Mononuclear cell (primary cell): ENCODE results near the gene CIART. TPM values are rescaled to one million over a fixed set of nuclear protein-coding genes. Genes with fewer than 3 reads are reported as not detected.

Experiments used
- H3K27me3 ChIP-seq: 2 replicates; pipeline ENCODE4 v1.6.0; 2011; ENCODE audit warnings: low read length, control low read depth; ENCODE audit not compliant: insufficient read depth
- H3K4me1 ChIP-seq: 2 replicates; pipeline ENCODE4 v1.5.1; 2011; ENCODE audit warnings: mild to moderate bottlenecking, low read length, control low read depth; ENCODE audit not compliant: insufficient read depth
- H3K4me3 ChIP-seq: 2 replicates; pipeline ENCODE4 v1.5.1; 2011; ENCODE audit warnings: mild to moderate bottlenecking, low read length, moderate library complexity
- H3K9me3 ChIP-seq: 2 replicates; pipeline ENCODE4 v1.5.1; 2011; ENCODE audit warnings: low read depth, mild to moderate bottlenecking, control low read depth, low read length
- total RNA-seq: library from RNA; depleted of rRNA; stranded (reverse); fragments of >200 nt; gene quantifications from one replicate; pipeline ENCODE4 v1.2.3, GENCODE V29; 2012

The CIART gene
- total RNA-seq, 1 donor, result 1.2 TPM

DNA sequence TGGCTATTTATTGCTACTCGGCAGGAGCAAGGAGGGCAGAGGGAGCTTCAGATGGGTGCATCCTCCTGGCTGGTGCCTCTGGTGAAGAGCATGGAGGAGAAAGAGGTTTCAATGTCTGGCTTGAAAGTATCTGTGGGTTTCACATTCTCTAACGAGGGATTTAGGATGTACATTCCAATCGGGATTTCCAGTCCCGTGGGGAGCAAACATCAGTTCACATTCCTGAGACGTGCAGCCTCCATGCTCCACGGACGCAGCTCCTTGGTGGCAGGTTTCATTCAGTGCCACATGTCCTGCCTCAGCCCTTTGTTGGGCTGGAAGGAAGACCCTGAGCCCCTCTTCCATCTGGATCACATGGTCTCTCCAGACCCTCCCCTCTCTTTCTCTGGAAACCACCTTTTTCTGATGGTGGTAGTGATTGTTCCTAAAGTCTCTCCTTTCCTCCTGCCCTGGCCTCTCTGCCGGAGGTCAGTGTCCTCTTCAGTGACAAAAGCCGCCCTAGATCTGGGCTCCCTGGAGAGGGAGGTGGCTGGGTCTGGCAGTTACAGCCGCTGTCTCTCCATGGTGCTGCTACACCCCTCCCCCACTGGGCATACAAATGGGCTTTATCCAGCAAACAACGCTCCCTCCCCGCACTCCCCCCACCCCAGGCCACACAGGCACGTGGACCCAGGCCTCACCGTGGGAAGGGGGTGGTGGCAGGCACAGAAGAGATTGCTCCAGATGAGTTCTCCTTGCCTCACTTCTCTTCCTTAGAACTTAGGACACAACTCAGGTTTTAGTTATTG, 25.6 kb upstream of the CIART start:
- no peaks in the 10 kb centered on the region for H3K9me3 ChIP-seq
- H3K4me3 ChIP-seq, result no peak overlapping the region

DNA sequence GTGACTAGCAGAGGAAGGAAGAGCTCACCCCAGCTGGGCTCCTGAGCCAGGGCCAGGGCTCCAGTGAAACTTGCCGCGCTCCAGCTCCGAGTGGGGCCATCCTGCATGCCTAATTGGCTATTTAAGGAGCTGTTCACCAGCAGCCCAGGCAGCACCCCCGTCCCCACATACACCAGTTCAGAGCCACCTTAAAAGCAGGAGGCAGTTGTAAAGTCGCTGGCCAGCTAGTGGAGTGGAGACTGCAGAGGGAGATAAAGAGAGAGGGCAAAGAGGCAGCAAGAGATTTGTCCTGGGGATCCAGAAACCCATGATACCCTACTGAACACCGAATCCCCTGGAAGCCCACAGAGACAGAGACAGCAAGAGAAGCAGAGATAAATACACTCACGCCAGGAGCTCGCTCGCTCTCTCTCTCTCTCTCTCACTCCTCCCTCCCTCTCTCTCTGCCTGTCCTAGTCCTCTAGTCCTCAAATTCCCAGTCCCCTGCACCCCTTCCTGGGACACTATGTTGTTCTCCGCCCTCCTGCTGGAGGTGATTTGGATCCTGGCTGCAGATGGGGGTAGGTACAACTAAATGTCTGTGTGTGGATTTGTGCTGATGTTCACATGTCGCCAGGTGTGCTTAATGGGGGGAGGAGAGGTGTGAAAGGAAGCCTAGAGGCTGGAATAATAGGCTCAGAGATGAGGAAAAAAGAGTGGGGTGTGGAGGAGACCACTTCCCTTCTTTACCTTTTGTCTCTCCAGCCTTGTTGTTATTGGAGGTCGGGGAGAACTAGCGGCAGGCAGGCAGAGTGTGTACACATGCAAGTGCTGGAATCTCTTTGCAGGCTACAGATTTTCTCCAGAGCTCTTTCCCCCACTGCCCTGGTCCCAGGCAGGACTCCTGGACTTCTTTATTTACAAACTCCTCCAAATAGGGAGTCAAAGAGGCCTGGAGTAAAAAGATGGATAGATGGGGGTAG, 24.4 kb upstream of the CIART start, which contains the start of gene CA14:
Gene CA14 (plus strand): TSS at position 151 of the 962 bp plus-strand sequence. CDS start 355 bp downstream, at position 506.
- H3K4me3 ChIP-seq, result no peak within 1 kb of the TSS
- peaks cover 20% of the 10 kb centered on the region for H3K4me1 ChIP-seq
- peaks cover 36% of the 10 kb centered on the region for H3K27me3 ChIP-seq
- H3K9me3 ChIP-seq, result no peaks in the 10 kb centered on the region

More for the DNA sequence above, 25.6 kb upstream of the CIART start:
- Histone ChIP-seq H3K27me3 (peaks cover 36% of the 10 kb centered on the region), H3K4me1 (peaks cover 20% of the 10 kb centered on the region)

DNA sequence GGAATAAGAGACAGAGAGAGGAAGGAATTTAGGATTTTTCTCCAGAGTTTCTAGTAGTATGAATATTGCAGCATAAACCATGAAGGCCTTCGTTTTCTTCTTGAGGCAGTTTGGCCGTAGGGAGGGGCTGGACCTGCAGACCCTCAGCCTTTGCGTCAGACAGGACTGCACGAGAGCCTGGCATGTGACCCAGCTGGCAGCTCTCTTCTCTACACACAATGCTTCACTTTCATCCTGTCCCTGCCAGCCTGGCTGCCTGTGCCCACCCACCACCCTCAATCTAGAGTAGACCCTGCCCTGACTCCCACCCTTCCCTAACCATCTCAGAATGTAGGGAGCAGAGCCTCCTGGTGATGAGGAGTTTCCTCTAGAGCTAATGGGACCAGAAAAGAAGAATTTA, 23.1 kb upstream of the CIART start:
- H3K4me3 ChIP-seq, result no peak overlapping the region
- H3K27me3 ChIP-seq, result peaks cover 36% of the 10 kb centered on the region
- no peaks in the 10 kb centered on the region for H3K9me3 ChIP-seq
- peaks cover 20% of the 10 kb centered on the region for H3K4me1 ChIP-seq

DNA sequence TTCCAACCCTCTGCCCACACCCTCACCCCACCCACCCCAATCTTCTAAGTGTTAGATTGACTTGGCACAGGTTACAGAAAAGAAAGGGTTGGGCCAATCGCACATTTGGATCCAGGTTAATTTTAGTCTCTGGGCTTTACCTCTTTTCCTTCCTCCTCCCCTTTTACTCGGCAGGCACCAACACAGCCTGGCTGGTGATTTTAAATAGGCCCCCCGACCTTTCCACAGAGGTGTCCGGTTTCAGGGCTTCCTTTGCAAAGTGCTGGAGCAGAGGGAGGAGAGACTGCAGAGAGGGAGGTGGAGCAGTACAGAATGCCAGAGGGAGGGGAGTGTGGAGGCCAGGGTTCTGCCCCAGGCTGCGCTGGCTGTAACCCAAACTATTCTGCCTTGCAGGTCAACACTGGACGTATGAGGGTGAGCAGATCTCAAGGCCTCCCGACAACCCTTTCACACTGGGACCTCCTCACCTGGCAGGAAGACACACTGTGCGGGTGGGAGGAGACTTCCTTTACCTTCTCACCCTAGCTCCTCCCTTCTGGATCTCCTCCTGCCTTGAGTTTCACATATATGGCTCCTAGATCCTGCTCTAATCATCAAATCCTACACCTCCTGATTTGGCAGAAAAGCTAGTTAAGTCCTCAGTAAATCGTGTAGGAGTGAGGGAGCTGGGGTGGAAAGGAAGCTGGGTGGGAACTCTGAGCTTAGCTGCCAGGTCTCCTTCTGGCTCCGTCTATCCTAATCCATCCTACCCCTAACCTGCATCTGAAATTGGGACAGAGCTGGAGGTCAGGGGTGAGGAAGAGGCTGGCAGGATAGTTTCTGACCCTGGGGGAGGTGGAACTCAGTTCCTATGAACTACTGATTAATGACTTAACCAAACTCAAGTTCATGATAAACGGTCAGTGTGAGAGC, 22.3 kb upstream of the CIART start:
- no peaks in the 10 kb centered on the region for H3K9me3 ChIP-seq
- peaks cover 20% of the 10 kb centered on the region for H3K4me1 ChIP-seq
- no peak overlapping the region for H3K4me3 ChIP-seq
- peaks cover 36% of the 10 kb centered on the region for H3K27me3 ChIP-seq

DNA sequence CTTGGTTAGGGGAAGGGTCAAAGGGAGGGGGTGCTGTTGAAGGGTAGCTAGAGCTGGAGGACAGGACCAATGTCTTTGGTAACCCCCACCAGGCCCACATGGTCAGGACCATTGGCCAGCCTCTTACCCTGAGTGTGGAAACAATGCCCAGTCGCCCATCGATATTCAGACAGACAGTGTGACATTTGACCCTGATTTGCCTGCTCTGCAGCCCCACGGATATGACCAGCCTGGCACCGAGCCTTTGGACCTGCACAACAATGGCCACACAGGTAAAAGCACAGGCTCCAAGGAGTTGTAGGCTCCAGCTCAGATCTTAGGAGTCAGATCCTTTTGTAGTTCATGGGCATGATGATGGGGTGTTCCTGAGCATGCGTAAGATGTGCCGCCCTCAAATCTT, 21.0 kb upstream of the CIART start:
- H3K4me3 ChIP-seq, result no peak overlapping the region

DNA sequence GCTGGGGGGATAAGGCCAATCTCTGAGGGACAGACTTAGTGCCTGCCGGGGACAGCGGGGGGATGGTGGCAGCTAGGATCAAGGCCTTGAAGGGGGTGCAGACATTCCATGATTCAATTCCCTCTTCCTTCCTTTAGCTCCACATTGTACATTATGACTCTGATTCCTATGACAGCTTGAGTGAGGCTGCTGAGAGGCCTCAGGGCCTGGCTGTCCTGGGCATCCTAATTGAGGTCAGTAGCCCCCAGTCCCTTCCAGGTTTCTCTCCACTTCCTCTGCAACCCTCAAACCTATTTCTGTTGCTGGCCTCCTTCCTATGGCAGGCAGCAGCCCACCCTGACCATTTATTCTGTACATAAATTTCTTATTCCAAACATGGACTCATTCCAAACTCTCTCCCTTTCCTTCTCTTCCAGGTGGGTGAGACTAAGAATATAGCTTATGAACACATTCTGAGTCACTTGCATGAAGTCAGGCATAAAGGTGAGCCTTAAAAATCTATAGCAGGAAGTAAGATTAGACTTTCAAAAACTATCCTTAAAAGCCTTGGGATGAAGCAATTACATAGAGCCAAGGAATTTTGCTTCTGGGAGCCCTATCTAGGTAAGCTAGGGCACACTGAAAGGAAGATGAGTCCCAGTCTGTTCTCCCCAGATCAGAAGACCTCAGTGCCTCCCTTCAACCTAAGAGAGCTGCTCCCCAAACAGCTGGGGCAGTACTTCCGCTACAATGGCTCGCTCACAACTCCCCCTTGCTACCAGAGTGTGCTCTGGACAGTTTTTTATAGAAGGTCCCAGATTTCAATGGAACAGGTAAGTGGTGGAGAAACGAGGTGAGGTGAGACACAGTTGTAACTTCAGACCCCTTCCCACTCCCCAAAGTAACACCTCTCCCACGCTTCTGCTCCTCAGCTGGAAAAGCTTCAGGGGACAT, 19.7 kb upstream of the CIART start:
- peaks cover 18% of the 10 kb centered on the region for H3K27me3 ChIP-seq
- no peaks in the 10 kb centered on the region for H3K9me3 ChIP-seq
- H3K4me1 ChIP-seq, result peaks cover 8% of the 10 kb centered on the region
- no peak overlapping the region for H3K4me3 ChIP-seq

More for the DNA sequence above, 21.0 kb upstream of the CIART start:
- peaks cover 9% of the 10 kb centered on the region for H3K4me1 ChIP-seq
- peaks cover 31% of the 10 kb centered on the region for H3K27me3 ChIP-seq
- H3K9me3 ChIP-seq, result no peaks in the 10 kb centered on the region

DNA sequence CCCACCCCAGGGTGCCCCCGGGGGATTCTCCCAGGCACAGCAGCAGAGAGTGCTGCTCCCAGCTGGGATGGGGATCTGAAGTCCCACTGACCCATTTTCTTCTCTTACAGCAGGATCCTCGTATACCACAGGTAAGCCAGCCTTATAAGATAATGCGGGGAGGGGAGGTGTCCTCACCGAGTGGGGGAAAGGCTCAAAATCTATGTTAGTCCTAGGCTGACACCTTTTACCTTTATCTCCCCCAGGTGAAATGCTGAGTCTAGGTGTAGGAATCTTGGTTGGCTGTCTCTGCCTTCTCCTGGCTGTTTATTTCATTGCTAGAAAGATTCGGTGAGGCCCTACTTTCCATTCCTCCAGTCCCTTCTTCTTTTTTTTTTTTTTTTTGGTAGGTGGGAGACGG, 18.8 kb upstream of the CIART start:
- Histone ChIP-seq H3K4me1 (peaks cover 16% of the 10 kb centered on the region), H3K4me3 (no peak overlapping the region), H3K27me3 (peaks cover 10% of the 10 kb centered on the region), H3K9me3 (no peaks in the 10 kb centered on the region)

DNA sequence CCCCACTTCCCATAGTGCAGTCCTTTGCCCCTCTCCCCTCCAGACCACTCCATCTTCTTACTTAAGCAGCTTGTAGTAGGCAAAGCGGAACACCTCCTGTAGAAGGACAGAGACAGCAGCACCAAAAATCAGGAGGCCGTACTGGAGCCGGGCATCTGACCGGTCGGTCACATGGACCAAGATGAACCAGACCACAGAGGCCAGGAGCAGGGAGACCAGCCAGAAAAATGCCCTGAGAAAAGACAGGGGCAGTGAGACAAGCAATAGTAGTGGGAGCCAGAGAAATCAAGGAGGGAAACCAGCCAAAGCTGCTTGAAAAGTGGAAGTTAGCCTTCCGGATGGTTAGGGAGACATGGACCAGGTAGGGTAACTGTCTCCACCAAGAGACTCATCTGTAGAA, 14.5 kb upstream of the CIART start:
- Histone ChIP-seq H3K4me3 (peak overlapping the region; percentile 74), H3K4me1 (peaks cover 33% of the 10 kb centered on the region), H3K27me3 (no peaks in the 10 kb centered on the region), H3K9me3 (no peaks in the 10 kb centered on the region)

DNA sequence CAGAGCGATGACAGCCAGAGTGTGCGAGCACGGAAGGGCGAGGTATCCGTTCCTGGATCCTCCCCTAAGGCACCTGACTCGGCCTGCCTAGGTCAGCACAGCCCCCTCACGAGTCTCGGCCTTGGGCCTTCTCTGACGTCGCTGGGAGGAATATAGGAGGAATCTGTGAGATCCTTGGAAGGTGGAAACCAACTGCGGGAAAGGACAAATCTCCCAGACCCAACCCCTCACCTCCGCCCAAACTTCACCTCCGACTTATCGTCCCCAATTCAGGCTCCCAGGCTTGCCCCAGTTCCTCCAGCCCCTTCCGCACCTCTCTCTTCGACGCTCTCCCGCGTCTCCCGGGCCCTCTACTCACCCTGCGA, 14.0 kb upstream of the CIART start:
- H3K9me3 ChIP-seq, result no peaks in the 10 kb centered on the region
- peaks cover 36% of the 10 kb centered on the region for H3K4me1 ChIP-seq
- H3K27me3 ChIP-seq, result no peaks in the 10 kb centered on the region
- H3K4me3 ChIP-seq, result peak overlapping the region; percentile 74

DNA sequence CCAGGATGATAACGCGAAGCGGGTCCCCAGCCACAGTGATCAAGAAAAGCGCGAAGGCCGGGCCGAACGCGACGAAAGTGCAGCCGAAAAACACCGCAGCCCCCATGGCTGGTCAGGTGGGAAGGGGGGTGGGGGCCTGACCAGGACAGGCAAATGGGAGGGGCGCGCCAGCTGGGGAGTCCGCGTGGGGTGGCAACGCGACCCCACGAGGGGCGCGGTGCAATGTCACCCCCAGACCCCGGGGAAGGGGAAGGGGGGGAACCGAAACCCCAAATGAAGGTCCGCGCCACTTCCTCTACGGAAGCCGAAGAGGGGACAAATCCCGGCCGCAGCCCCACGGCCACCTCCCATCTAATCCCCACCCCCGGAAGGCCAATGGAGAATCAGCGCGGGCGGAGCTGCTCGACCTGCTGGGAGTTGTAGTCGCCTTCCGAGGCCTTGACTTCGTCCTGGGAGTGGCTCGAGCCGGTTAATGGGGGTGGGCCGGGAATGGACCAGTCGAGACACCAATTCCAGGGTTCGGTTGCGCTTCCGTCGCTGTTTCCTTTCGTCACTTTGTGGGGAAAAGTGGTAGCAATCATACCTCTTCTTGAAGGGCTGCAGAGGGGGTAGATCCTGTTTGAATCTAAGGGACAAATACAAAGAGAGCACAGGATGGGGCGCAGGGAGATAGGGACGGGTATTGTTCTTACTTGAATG, 13.5 kb upstream of the CIART start, which contains the start of gene APH1A:
Gene APH1A (minus strand): TSS at position 312 of the 699 bp plus-strand sequence. CDS start 206 bp downstream, at position 106.
- H3K4me1 ChIP-seq, result peaks cover 39% of the 10 kb centered on the region
- no peaks in the 10 kb centered on the region for H3K9me3 ChIP-seq
- peak within 1 kb of the TSS; percentile 74 for H3K4me3 ChIP-seq
- no peaks in the 10 kb centered on the region for H3K27me3 ChIP-seq

DNA sequence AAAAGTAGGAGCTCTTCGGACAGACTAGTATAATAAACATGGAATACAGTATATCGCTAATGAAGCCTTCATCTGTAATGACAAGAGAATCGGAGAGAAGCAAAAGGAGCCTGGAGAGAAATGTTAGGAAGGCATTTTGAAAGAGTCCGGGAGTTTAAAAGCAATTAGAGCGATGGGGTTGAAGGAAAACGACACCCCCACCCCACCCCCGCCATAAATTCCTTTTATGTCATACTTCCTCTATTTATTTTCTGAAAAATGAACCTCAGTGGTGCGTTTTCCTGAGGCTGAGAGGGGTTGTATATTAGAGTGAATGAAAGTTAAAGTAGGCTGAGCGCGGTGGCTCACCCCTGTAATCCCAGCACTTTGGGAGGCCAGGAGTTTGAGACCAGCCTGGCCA, 12.9 kb upstream of the CIART start:
- Histone ChIP-seq H3K4me1 (peaks cover 40% of the 10 kb centered on the region), H3K4me3 (peak overlapping the region; percentile 74), H3K9me3 (no peaks in the 10 kb centered on the region), H3K27me3 (no peaks in the 10 kb centered on the region)

DNA sequence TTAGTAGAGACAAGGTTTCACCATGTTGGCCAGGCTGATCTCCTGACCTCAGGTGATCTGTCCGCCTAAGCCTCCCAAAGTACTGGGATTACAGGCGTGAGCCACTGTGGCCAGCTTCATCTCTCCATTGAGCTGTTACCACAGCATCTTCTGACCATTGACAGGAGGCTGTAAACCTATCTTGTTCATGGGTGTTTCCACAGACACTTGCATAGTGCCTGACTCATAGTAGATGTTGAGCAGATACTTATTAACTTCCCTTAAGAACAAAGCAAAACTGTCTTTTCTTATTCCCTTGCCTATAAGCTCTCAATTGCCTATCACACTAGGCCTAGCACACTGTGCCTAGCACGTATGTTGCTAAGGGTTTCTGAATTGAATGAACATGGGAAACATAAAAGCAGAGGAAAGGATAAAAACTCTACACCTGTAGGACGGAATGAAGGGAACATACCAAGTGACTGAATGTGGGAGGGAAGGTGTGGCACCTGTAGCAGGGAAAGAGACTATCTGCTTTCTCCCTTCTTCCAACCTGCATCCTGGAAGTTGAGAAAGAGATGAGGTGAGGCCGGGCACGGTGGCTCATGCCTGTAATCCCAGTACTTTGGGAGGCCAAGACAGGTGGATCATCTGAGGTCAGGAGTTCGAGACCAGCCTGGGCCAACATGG, 10.9 kb upstream of the CIART start:
- H3K9me3 ChIP-seq, result no peaks in the 10 kb centered on the region
- H3K4me1 ChIP-seq, result peaks cover 40% of the 10 kb centered on the region
- H3K27me3 ChIP-seq, result no peaks in the 10 kb centered on the region
- no peak overlapping the region for H3K4me3 ChIP-seq

DNA sequence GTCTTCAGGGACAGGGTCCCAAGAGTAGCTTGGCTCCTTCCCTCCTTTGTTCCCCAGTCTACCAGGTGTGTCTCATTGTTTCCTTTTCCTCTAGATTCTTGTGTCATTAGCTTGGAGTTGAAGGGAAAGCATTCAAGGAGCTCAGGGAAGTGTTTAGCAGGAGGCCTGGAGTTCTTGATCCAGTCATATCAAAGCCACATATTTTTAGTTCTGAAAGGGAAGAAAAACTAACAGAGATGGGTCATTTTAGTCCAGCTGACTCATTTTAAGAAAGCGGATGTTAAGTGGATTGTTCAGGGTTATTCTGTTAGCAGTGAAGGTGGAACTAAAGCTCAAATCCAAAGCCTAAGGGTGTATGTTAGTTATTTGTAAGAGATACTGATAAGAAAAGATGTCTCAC, 9.0 kb upstream of the CIART start:
- H3K4me1 ChIP-seq, result peaks cover 25% of the 10 kb centered on the region
- H3K27me3 ChIP-seq, result no peaks in the 10 kb centered on the region
- H3K4me3 ChIP-seq, result no peak overlapping the region
- H3K9me3 ChIP-seq, result no peaks in the 10 kb centered on the region
